H9 (cell line): Measurements from ENCODE around the gene DAB1. TPM values are rescaled to one million over a fixed set of nuclear protein-coding genes. Genes with fewer than 3 reads are reported as not detected.

Experiments
- DNase-seq: peaks from one replicate; pipeline ENCODE4 v3.0.0-alpha.2; 2017
- H2AFZ ChIP-seq: one replicate; pipeline ENCODE4 v1.6.1; 2013; ENCODE audit warnings: mild to moderate bottlenecking, low read length, control low read depth, moderate library complexity
- H2AK5ac ChIP-seq: 2 replicates; pipeline ENCODE4 v1.6.1; 2013; ENCODE audit warnings: low read length, control low read depth, mixed read lengths; ENCODE audit not compliant: insufficient read length
- H2BK120ac ChIP-seq: one replicate; pipeline ENCODE4 v1.6.1; 2013; ENCODE audit warnings: low read depth, mild to moderate bottlenecking, low read length, control low read depth, inconsistent platforms; ENCODE audit not compliant: poor library complexity, severe bottlenecking
- H2BK12ac ChIP-seq: 2 replicates; pipeline ENCODE4 v1.6.1; 2013; ENCODE audit warnings: low read length, control low read depth, mixed read lengths, low read depth; ENCODE audit not compliant: insufficient read length
- H2BK15ac ChIP-seq: 2 replicates; pipeline ENCODE4 v1.6.1; 2013; ENCODE audit warnings: low read depth, low read length, control low read depth
- H2BK20ac ChIP-seq: one replicate; pipeline ENCODE4 v1.6.1; 2013; ENCODE audit warnings: low read depth, mild to moderate bottlenecking, low read length, control low read depth, inconsistent platforms; ENCODE audit not compliant: poor library complexity, severe bottlenecking
- H2BK5ac ChIP-seq: 2 replicates; pipeline ENCODE4 v1.6.1; 2013; ENCODE audit warnings: low read length, control low read depth, mixed read lengths; ENCODE audit not compliant: insufficient read length
- H3K14ac ChIP-seq: 2 replicates; pipeline ENCODE4 v1.6.1; 2013; ENCODE audit warnings: low read length, control low read depth; ENCODE audit not compliant: insufficient read depth
- H3K18ac ChIP-seq: 2 replicates; pipeline ENCODE4 v1.6.1; 2013; ENCODE audit warnings: low read depth, mild to moderate bottlenecking, mixed read lengths, low read length, control low read depth; ENCODE audit not compliant: insufficient read length
- H3K23ac ChIP-seq: 2 replicates; pipeline ENCODE4 v1.6.1; 2013; ENCODE audit warnings: low read length, control low read depth, mixed read lengths, low read depth; ENCODE audit not compliant: insufficient read length
- H3K23me2 ChIP-seq: 2 replicates; pipeline ENCODE4 v1.6.1; 2013; ENCODE audit warnings: low read depth, mild to moderate bottlenecking, mixed read lengths, low read length, control low read depth; ENCODE audit not compliant: insufficient read length, poor library complexity, severe bottlenecking
- H3K27ac ChIP-seq: 2 replicates; pipeline ENCODE4 v1.5.1; 2013; ENCODE audit warnings: low read length, control low read depth, mixed read lengths, low read depth; ENCODE audit not compliant: insufficient read length
- H3K27me3 ChIP-seq: 2 replicates; pipeline ENCODE4 v1.6.1; 2013; ENCODE audit warnings: low read length, control low read depth, inconsistent platforms; ENCODE audit not compliant: insufficient read depth
- H3K4ac ChIP-seq: 2 replicates; pipeline ENCODE4 v1.6.1; 2013; ENCODE audit warnings: low read depth, mild to moderate bottlenecking, control low read depth, inconsistent platforms, low read length, moderate library complexity
- H3K4me1 ChIP-seq: 2 replicates; pipeline ENCODE4 v1.6.1; 2013; ENCODE audit warnings: low read length, control low read depth, inconsistent platforms; ENCODE audit not compliant: insufficient read depth
- H3K4me2 ChIP-seq: 2 replicates; pipeline ENCODE4 v1.6.1; 2013; ENCODE audit warnings: low read length, control low read depth, mixed read lengths; ENCODE audit not compliant: insufficient read length, insufficient read depth
- H3K56ac ChIP-seq: 2 replicates; pipeline ENCODE4 v1.6.1; 2013; ENCODE audit warnings: low read depth, mild to moderate bottlenecking, mixed read lengths, low read length, control low read depth; ENCODE audit not compliant: insufficient read length
- H3K79me1 ChIP-seq: 2 replicates; pipeline ENCODE4 v1.6.1; 2013; ENCODE audit warnings: low read depth, mild to moderate bottlenecking, moderate library complexity, low read length, control low read depth, inconsistent platforms; ENCODE audit not compliant: insufficient read depth, poor library complexity, severe bottlenecking
- H3K79me2 ChIP-seq: 2 replicates; pipeline ENCODE4 v1.6.1; 2013; ENCODE audit warnings: low read length, control low read depth, inconsistent platforms; ENCODE audit not compliant: insufficient read depth
- H3K9ac ChIP-seq: 2 replicates; pipeline ENCODE4 v1.6.1; 2013; ENCODE audit warnings: low read length, control low read depth, mixed read lengths; ENCODE audit not compliant: insufficient read length; ENCODE audit errors: extremely low read depth
- H3K9me3 ChIP-seq: one replicate; pipeline ENCODE4 v1.6.1; 2013; ENCODE audit warnings: low read depth, low read length, inconsistent platforms; ENCODE audit not compliant: control insufficient read depth
- H3T11ph ChIP-seq: one replicate; pipeline ENCODE4 v1.6.1; 2013; ENCODE audit warnings: mild to moderate bottlenecking, low read length, control low read depth, inconsistent platforms
- H4K20me1 ChIP-seq: one replicate; pipeline ENCODE4 v1.6.1; 2013; ENCODE audit not compliant: control insufficient read depth, insufficient read length, insufficient read depth
- H4K5ac ChIP-seq: 2 replicates; pipeline ENCODE4 v1.6.1; 2013; ENCODE audit warnings: low read depth, mild to moderate bottlenecking, mixed read lengths, low read length, control low read depth; ENCODE audit not compliant: insufficient read length
- H4K8ac ChIP-seq: replicated peaks from 2 replicates; pipeline ENCODE4 v1.6.1; 2013; ENCODE audit warnings: low read length, control low read depth, mixed read lengths, low read depth; ENCODE audit not compliant: insufficient read length
- H4K91ac ChIP-seq: 2 replicates; pipeline ENCODE4 v1.6.1; 2013; ENCODE audit warnings: low read depth, mild to moderate bottlenecking, moderate library complexity, mixed read lengths, low read length, control low read depth; ENCODE audit not compliant: insufficient read length
- H3K27ac Mint-ChIP-seq, 3 experiments: 2 replicates in 2 of 3; 3 replicates in 1 of 3; pipeline ENCODE4 v1.8.0; 2020 to 2021; ENCODE audit warnings: mixed read lengths in 3 of 3, mild to moderate bottlenecking in 1 of 3, moderate library complexity in 1 of 3
- H3K27me3 Mint-ChIP-seq: 2 replicates; pipeline ENCODE4 v1.8.0; 2021; ENCODE audit warnings: low read depth, mild to moderate bottlenecking, moderate library complexity, mixed read lengths
- H3K36me3 Mint-ChIP-seq, 3 experiments: 2 replicates in 2 of 3; 3 replicates in 1 of 3; pipeline ENCODE4 v1.8.0; 2020 to 2021; ENCODE audit warnings: low read depth in 3 of 3, mixed read lengths in 3 of 3; ENCODE audit not compliant: insufficient read depth in 1 of 3
- H3K4me1 Mint-ChIP-seq, 2 experiments: 2 replicates each; pipeline ENCODE4 v1.8.0; 2020; ENCODE audit warnings: mixed read lengths in 2 of 2
- H3K4me3 Mint-ChIP-seq, 2 experiments: 2 replicates in 1 of 2; 3 replicates in 1 of 2; pipeline ENCODE4 v1.8.0; 2020 to 2021; ENCODE audit warnings: mild to moderate bottlenecking in 2 of 2, mixed read lengths in 2 of 2, moderate library complexity in 1 of 2
- H3K9me3 Mint-ChIP-seq, 2 experiments: 2 replicates in 1 of 2; 3 replicates in 1 of 2; pipeline ENCODE4 v1.8.0; 2020; ENCODE audit warnings: mild to moderate bottlenecking in 2 of 2, mixed read lengths in 2 of 2, moderate library complexity in 1 of 2
- CTCF ChIP-seq: fragments of 200-600 bp; sonication (generic); conservative IDR thresholded peaks from 3 replicates; pipeline ENCODE4 v1.8.0; 2021; ENCODE audit warnings: antibody characterized with exemption, mild to moderate bottlenecking
- WGBS: extraction: QIAGEN DNeasy Blood & Tissue Kit; methylation state at CpG from one replicate; pipeline ENCODE4 v1.1.7; 2013; ENCODE audit warnings: missing lambda C conversion rate, low lambda C conversion rate, mixed read lengths; ENCODE audit not compliant: insufficient read length; ENCODE audit errors: extremely low coverage; 5-methylcytosine and 5-hydroxymethylcytosine counted together
- total RNA-seq: library from RNA; stranded (reverse); gene quantifications from 2 replicates; pipeline ENCODE4 v1.2.1, GENCODE V29; 2021

DAB1 gene
- total RNA-seq, 1 experiment from 2014 or later: 9.3 TPM

DNA sequence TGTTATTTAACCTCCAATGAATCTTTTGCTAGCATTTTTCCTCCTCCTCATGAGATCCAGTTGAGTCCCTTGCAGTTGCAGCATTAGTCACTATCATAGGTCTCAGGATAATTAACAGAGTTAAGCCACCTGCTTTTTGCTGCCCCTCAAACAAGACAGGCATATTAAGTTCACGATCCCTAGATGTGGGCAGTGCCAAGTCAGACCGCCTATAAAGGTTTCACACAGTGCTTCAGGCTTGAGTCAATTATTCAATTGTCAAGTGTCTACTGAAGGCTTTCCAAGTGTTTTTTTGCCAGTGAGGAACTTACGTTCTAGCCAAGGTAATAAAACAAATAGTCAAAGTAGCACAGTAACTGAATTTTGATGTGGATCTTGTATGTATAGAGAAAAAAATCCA is 175.0 kb downstream of the DAB1 start:
- H3K4ac ChIP-seq: no peak overlapping the region
- no peak overlapping the region for H4K5ac ChIP-seq
- no peak overlapping the region for H3K4me2 ChIP-seq
- H2BK12ac ChIP-seq: no peak overlapping the region
- no peak overlapping the region for H4K91ac ChIP-seq
- H2AK5ac ChIP-seq: no peak overlapping the region
- no peak overlapping the region for H3K56ac ChIP-seq
- no peak overlapping the region for H2BK120ac ChIP-seq
- no CpG with 5 or more reads among the region's 3 CpGs for WGBS
- H3K4me3 Mint-ChIP-seq: no peak overlapping the region
- no peaks in the 10 kb centered on the region for H3K23me2 ChIP-seq
- H2BK5ac ChIP-seq: no peak overlapping the region
- no peak overlapping the region for H3K18ac ChIP-seq
- H3K27ac ChIP-seq: no peak overlapping the region
- no peak overlapping the region for H2AFZ ChIP-seq
- H3K9ac ChIP-seq: no peak overlapping the region
- no peak overlapping the region for H3K27ac Mint-ChIP-seq
- no peaks in the 10 kb centered on the region for H3K27me3 Mint-ChIP-seq
- no peaks in the 10 kb centered on the region for H3K79me2 ChIP-seq
- no peak overlapping the region for H3K14ac ChIP-seq
- peaks cover 3 to 11% (median 7%) of the 10 kb centered on the region in 3 experiments; a peak in 5 of 7 replicates for H3K36me3 Mint-ChIP-seq
- TF ChIP-seq CTCF: no peak
- no peaks in the 10 kb centered on the region for H3K4me1 ChIP-seq
- no peak overlapping the region for H3T11ph ChIP-seq
- no peak overlapping the region for H2BK20ac ChIP-seq
- no peaks in the 10 kb centered on the region for H3K9me3 ChIP-seq
- no peaks in the 10 kb centered on the region for H3K27me3 ChIP-seq
- peaks cover 6 to 7% of the 10 kb centered on the region in 2 experiments; a peak in 3 of 4 replicates for H3K4me1 Mint-ChIP-seq
- no peak overlapping the region for H2BK15ac ChIP-seq
- H3K23ac ChIP-seq: no peak overlapping the region
- H4K8ac ChIP-seq: no peak overlapping the region
- H3K79me1 ChIP-seq: no peaks in the 10 kb centered on the region
- no peaks in the 10 kb centered on the region for H4K20me1 ChIP-seq
- H3K9me3 Mint-ChIP-seq: peaks cover 16 to 18% of the 10 kb centered on the region in 2 experiments
- no peak for DNase-seq
